Measurements from ENCODE around the gene LCE3C.

GRCh38 chr1:152566681-152567080, 33.4 kb upstream of the LCE3C start, which contains the start of gene LCE3E:
- TF ChIP-seq CTCF (IDR thresholded peaks at IDR 0.05) (no peak), POLR2A (IDR thresholded peaks at IDR 0.05) (no peak)

Measured in adrenal gland (tissue), 5 donors.